Ovary (tissue), 3 donors: ENCODE data around the gene FAM124B.

Source experiments
- POLR2A ChIP-seq: fragments of 450-650 bp; IDR thresholded peaks from one replicate; pipeline ENCODE4 v1.6.1; 2017; ENCODE audit warnings: antibody characterized with exemption, mild to moderate bottlenecking, moderate library complexity
- TF ChIP-seq, protein P1 (sequence below), 3 donors: fragments of 450-650 bp in 2 of 3; fragments of 200-600 bp in 1 of 3; IDR thresholded peaks; one replicate each; pipeline versions ENCODE4 v1.5.1 to v1.8.0; 2016 to 2022; ENCODE audit warnings: antibody characterized with exemption in 3 of 3, mild to moderate bottlenecking in 1 of 3
- donor health status: DM: no; HTN: no; CAD: no.

DNA sequence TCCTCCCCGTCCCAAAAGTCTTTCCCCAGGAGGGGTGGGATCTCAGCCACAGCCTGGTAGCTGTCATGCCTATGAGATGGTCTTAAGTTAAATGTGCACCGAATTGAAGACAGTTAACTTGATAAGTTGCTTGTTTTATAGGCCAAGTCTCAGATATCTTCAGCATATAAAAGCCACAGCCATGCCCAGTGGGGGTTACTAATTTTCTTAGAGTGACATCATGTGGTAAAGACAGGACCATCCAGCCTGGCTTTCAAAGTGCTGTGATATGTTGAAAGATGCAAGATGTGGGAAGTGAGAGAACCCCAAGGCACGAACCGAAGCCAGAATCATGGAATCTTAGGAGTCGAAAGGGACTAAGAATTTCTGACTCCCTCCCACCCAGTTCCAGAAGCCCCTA is 42.1 kb upstream of the FAM124B start:
- TF ChIP-seq, protein P1, sequence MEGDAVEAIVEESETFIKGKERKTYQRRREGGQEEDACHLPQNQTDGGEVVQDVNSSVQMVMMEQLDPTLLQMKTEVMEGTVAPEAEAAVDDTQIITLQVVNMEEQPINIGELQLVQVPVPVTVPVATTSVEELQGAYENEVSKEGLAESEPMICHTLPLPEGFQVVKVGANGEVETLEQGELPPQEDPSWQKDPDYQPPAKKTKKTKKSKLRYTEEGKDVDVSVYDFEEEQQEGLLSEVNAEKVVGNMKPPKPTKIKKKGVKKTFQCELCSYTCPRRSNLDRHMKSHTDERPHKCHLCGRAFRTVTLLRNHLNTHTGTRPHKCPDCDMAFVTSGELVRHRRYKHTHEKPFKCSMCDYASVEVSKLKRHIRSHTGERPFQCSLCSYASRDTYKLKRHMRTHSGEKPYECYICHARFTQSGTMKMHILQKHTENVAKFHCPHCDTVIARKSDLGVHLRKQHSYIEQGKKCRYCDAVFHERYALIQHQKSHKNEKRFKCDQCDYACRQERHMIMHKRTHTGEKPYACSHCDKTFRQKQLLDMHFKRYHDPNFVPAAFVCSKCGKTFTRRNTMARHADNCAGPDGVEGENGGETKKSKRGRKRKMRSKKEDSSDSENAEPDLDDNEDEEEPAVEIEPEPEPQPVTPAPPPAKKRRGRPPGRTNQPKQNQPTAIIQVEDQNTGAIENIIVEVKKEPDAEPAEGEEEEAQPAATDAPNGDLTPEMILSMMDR (IDR thresholded peaks at IDR 0.05): no peak
- TF ChIP-seq POLR2A: no peak
